Activated CD8-positive, alpha-beta memory T cell treated with anti-CD3 and anti-CD28 coated beads for 36 hours (primary cell): ENCODE data around the gene C6orf15. TPM values are rescaled to one million over a fixed set of nuclear protein-coding genes. Genes with fewer than 3 reads are reported as not detected.

Experiments used
- CTCF ChIA-PET: fragments of 350-600 bp; sonication (Branson Sonifier 250); formaldehyde crosslinking; loops from one replicate; lab custom pipeline; 2021; ENCODE audit warnings: antibody characterized with exemption; lab: Charles Lee
- POLR2A ChIA-PET: fragments of 350-600 bp; sonication (Branson Sonifier 250); formaldehyde crosslinking; loops from one replicate; lab custom pipeline; 2021; ENCODE audit warnings: antibody characterized with exemption; lab: Charles Lee
- total RNA-seq, 2 experiments: library from RNA; stranded (reverse); gene quantifications; one replicate each; pipeline ENCODE4 v1.2.3, GENCODE V29; 2021

Gene C6orf15
- total RNA-seq, 2 experiments from 2014 or later = not detected

GRCh38 chr6:31115941-31116560 is 3.7 kb upstream of the C6orf15 start:
- ChIA-PET CTCF (interaction anchor here (1.3 kb wide), 2 partner anchors 11 to 29 kb away, joined by 3 read pairs; no protein-coding TSS in a partner anchor), POLR2A (no interaction called here)

- POLR2A ChIA-PET = no interaction called here
- CTCF ChIA-PET = interaction anchor here (1.3 kb wide), 2 partner anchors 12 to 28 kb away, joined by 3 read pairs; no protein-coding TSS in a partner anchor
These were observed 2.8 kb upstream of the C6orf15 start for GRCh38 chr6:31114970-31115849.

GRCh38 chr6:31114541-31114878 is 2.1 kb upstream of the C6orf15 start, which contains the start of gene PSORS1C1:
TSS of gene PSORS1C1 (plus strand) at chr6:31114800. CDS start at chr6:31129633, 14,833 bp downstream.
- ChIA-PET POLR2A (no interaction called here), CTCF (interaction anchor here (1.3 kb wide), 1 partner anchor 28 kb away, joined by 3 read pairs; no protein-coding TSS in a partner anchor)

- ChIA-PET CTCF (interaction anchor here (1.0 kb wide), 1 partner anchor 34 kb away, joined by 3 read pairs; no protein-coding TSS in a partner anchor), POLR2A (no interaction called here)
These were observed 1.6 kb upstream of the C6orf15 start for GRCh38 chr6:31113861-31114540.

GRCh38 chr6:31111712-31112111 is 663 bp downstream of the C6orf15 start:
- CTCF ChIA-PET = no interaction called here

GRCh38 chr6:31110825-31111582 is 1.4 kb downstream of the C6orf15 start:
- ChIA-PET CTCF (no interaction called here), POLR2A (no interaction called here)

More at GRCh38 chr6:31111712-31112111, 663 bp downstream of the C6orf15 start:
- POLR2A ChIA-PET = no interaction called here

GRCh38 chr6:31107052-31107451 is 5.3 kb downstream of the C6orf15 start:
- CTCF ChIA-PET = no interaction called here
- POLR2A ChIA-PET = no interaction called here

GRCh38 chr6:31103136-31103535 is 9.2 kb downstream of the C6orf15 start:
- CTCF ChIA-PET = interaction anchor here (0.6 kb wide), 1 partner anchor 604 kb away, joined by 3 read pairs; no protein-coding TSS in a partner anchor
- POLR2A ChIA-PET = interaction anchor here (0.5 kb wide), 1 partner anchor 38 kb away, joined by 6 read pairs; no protein-coding TSS in a partner anchor

- CTCF ChIA-PET = no interaction called here
- POLR2A ChIA-PET = no interaction called here
These were observed 13.9 kb downstream of the C6orf15 start for GRCh38 chr6:31098449-31098938.

GRCh38 chr6:31096656-31097055 is 15.7 kb downstream of the C6orf15 start:
- ChIA-PET CTCF (interaction anchor here (0.5 kb wide), 1 partner anchor 95 kb away, joined by 3 read pairs; no protein-coding TSS in a partner anchor), POLR2A (no interaction called here)

- ChIA-PET CTCF (interaction anchor here (0.5 kb wide), 1 partner anchor 96 kb away, joined by 3 read pairs; no protein-coding TSS in a partner anchor), POLR2A (no interaction called here)
These were observed 16.2 kb downstream of the C6orf15 start for GRCh38 chr6:31096215-31096614.

- ChIA-PET POLR2A (no interaction called here), CTCF (interaction anchor here (0.8 kb wide), 1 partner anchor 266 kb away, joined by 3 read pairs; no protein-coding TSS in a partner anchor)
These were observed 17.9 kb downstream of the C6orf15 start for GRCh38 chr6:31094389-31094881.

- POLR2A ChIA-PET = no interaction called here
These were observed 19.4 kb downstream of the C6orf15 start for GRCh38 chr6:31092769-31093505.

GRCh38 chr6:31092238-31092637 is 20.1 kb downstream of the C6orf15 start:
- POLR2A ChIA-PET = no interaction called here
- CTCF ChIA-PET = interaction anchor here (0.7 to 4.4 kb wide), 2 partner anchors 13 to 580 kb away, joined by 3 to 18 read pairs; no protein-coding TSS in a partner anchor

More at GRCh38 chr6:31092769-31093505, 19.4 kb downstream of the C6orf15 start:
- CTCF ChIA-PET = interaction anchor here (0.7 to 4.4 kb wide), 4 partner anchors 13 to 580 kb away, joined by 3 to 18 read pairs (median 4); no protein-coding TSS in a partner anchor

GRCh38 chr6:31091680-31092079 is 20.7 kb downstream of the C6orf15 start:
- ChIA-PET CTCF (interaction anchor here (4.4 kb wide), 1 partner anchor 12 kb away, joined by 18 read pairs; no protein-coding TSS in a partner anchor), POLR2A (no interaction called here)

- CTCF ChIA-PET = interaction anchor here (0.8 to 4.4 kb wide), 3 partner anchors 11 to 181 kb away, joined by 3 to 18 read pairs (median 3); no protein-coding TSS in a partner anchor
- POLR2A ChIA-PET = no interaction called here
These were observed 21.4 kb downstream of the C6orf15 start for GRCh38 chr6:31090973-31091364.
